Neural progenitor cell (in vitro differentiated cells): ENCODE data around the gene SLC25A43. TPM values are rescaled to one million over a fixed set of nuclear protein-coding genes. Genes with fewer than 3 reads are reported as not detected.

ENCODE experiments used
- DNase-seq: peaks from one replicate; pipeline ENCODE4 v3.0.0-alpha.2; 2016; ENCODE audit warnings: low spot score
- H2AFZ ChIP-seq: fragments of 200-600 bp; sonication (generic); replicated peaks from 2 replicates; pipeline ENCODE4 v1.6.1; 2016; ENCODE audit warnings: antibody characterized with exemption
- H3F3A ChIP-seq: fragments of 200-600 bp; sonication (generic); 2 replicates; pipeline ENCODE4 v1.6.1; 2016; ENCODE audit warnings: antibody characterized with exemption, low read depth
- H3K27ac ChIP-seq: fragments of 200-600 bp; sonication (generic); 2 replicates; pipeline ENCODE4 v1.5.1; 2016; ENCODE audit warnings: mild to moderate bottlenecking
- H3K27me3 ChIP-seq: fragments of 200-600 bp; sonication (generic); 2 replicates; pipeline ENCODE4 v1.6.1; 2016; ENCODE audit warnings: mild to moderate bottlenecking, moderate library complexity
- H3K36me3 ChIP-seq: fragments of 200-600 bp; sonication (generic); 2 replicates; pipeline ENCODE4 v1.5.1; 2016
- H3K4me1 ChIP-seq: fragments of 200-600 bp; sonication (generic); 2 replicates; pipeline ENCODE4 v1.6.1; 2016; ENCODE audit warnings: mixed run types
- H3K4me2 ChIP-seq: fragments of 200-600 bp; sonication (generic); 2 replicates; pipeline ENCODE4 v1.6.1; 2016
- H3K4me3 ChIP-seq: fragments of 200-600 bp; sonication (generic); 2 replicates; pipeline ENCODE4 v1.5.1; 2016
- H3K79me2 ChIP-seq: fragments of 200-600 bp; sonication (generic); 2 replicates; pipeline ENCODE4 v1.6.1; 2016; ENCODE audit warnings: low read depth
- H3K9ac ChIP-seq: fragments of 200-600 bp; sonication (generic); 2 replicates; pipeline ENCODE4 v1.6.1; 2016
- H3K9me3 ChIP-seq: fragments of 200-600 bp; sonication (generic); 2 replicates; pipeline ENCODE4 v1.5.1; 2016; ENCODE audit warnings: low read depth
- H4K20me1 ChIP-seq: fragments of 200-600 bp; sonication (generic); 2 replicates; pipeline ENCODE4 v1.6.1; 2016; ENCODE audit warnings: low read depth
- H3K27ac Mint-ChIP-seq: 3 replicates; pipeline ENCODE4 v1.8.0; 2021; ENCODE audit warnings: mixed read lengths
- H3K27me3 Mint-ChIP-seq: 2 replicates; pipeline ENCODE4 v1.8.0; 2022; ENCODE audit warnings: low read depth, mild to moderate bottlenecking, inconsistent platforms, moderate library complexity, mixed read lengths; ENCODE audit not compliant: insufficient read depth
- H3K36me3 Mint-ChIP-seq: 3 replicates; pipeline ENCODE4 v1.8.0; 2021; ENCODE audit warnings: mixed read lengths
- H3K4me1 Mint-ChIP-seq: 3 replicates; pipeline ENCODE4 v1.8.0; 2021; ENCODE audit warnings: mixed read lengths
- H3K4me3 Mint-ChIP-seq: 3 replicates; pipeline ENCODE4 v1.8.0; 2021; ENCODE audit warnings: mild to moderate bottlenecking, moderate library complexity, mixed read lengths
- H3K9me3 Mint-ChIP-seq: 3 replicates; pipeline ENCODE4 v1.8.0; 2020; ENCODE audit warnings: mixed read lengths
- CTCF ChIP-seq: fragments of 200-600 bp; sonication (generic); IDR thresholded peaks from 2 replicates; pipeline ENCODE4 v1.5.1; 2017; ENCODE audit warnings: antibody characterized with exemption, mild to moderate bottlenecking
- EZH2 ChIP-seq: fragments of 200-600 bp; sonication (generic); IDR thresholded peaks from 2 replicates; pipeline ENCODE4 v1.6.1; 2017; ENCODE audit warnings: antibody characterized with exemption, mild to moderate bottlenecking, moderate library complexity
- EZH2phosphoT487 ChIP-seq: fragments of 200-600 bp; sonication (generic); IDR thresholded peaks from 2 replicates; pipeline ENCODE4 v1.6.1; 2017; ENCODE audit warnings: antibody characterized with exemption
- total RNA-seq: library from RNA; depleted of rRNA; stranded (reverse); fragments of >200 nt; gene quantifications from 2 replicates; pipeline ENCODE4 v1.2.3, GENCODE V29; 2015; ENCODE audit warnings: low replicate concordance

SLC25A43 gene
- total RNA-seq, 1 donor from 2014 or later: 5.4 TPM

GRCh38 chrX:119401569-119401968 lies 2.4 kb downstream of the SLC25A43 start:
- Mint-ChIP-seq H3K36me3 (no peaks in the 10 kb centered on the region), H3K4me3 (no peak overlapping the region)
- H3K4me2 ChIP-seq: no peak overlapping the region

GRCh38 chrX:119402588-119402987 lies 3.5 kb downstream of the SLC25A43 start:
- no peak overlapping the region for H3K4me3 Mint-ChIP-seq
- peaks cover 5% of the 10 kb centered on the region for H3K27me3 Mint-ChIP-seq
- H3K79me2 ChIP-seq: no peaks in the 10 kb centered on the region
- H3F3A ChIP-seq: no peaks in the 10 kb centered on the region
- H3K27me3 ChIP-seq: peaks cover 7% of the 10 kb centered on the region
- no peak overlapping the region for H3K4me3 ChIP-seq
- H3K4me2 ChIP-seq: no peak overlapping the region
- H3K36me3 Mint-ChIP-seq: peaks cover 1% of the 10 kb centered on the region
- H3K27ac Mint-ChIP-seq: no peak overlapping the region
- no peak overlapping the region for H3K27ac ChIP-seq
- no peaks in the 10 kb centered on the region for H3K36me3 ChIP-seq
- peaks cover 3% of the 10 kb centered on the region for H3K4me1 Mint-ChIP-seq
- TF ChIP-seq CTCF (no peak), EZH2phosphoT487 (no peak), EZH2 (no peak)
- no peak overlapping the region for H3K9ac ChIP-seq
- H2AFZ ChIP-seq: no peak overlapping the region
- peaks cover 4% of the 10 kb centered on the region for H3K4me1 ChIP-seq
- no peaks in the 10 kb centered on the region for H4K20me1 ChIP-seq
- peaks cover 9% of the 10 kb centered on the region for H3K9me3 Mint-ChIP-seq
- DNase-seq: no peak
- H3K9me3 ChIP-seq: no peaks in the 10 kb centered on the region

More at GRCh38 chrX:119401569-119401968, 2.4 kb downstream of the SLC25A43 start:
- H2AFZ ChIP-seq: no peak overlapping the region
- H3K4me1 ChIP-seq: peaks cover 4% of the 10 kb centered on the region
- no peaks in the 10 kb centered on the region for H3K79me2 ChIP-seq
- peaks cover 2% of the 10 kb centered on the region for H3K27me3 Mint-ChIP-seq
- H3K27me3 ChIP-seq: peaks cover 7% of the 10 kb centered on the region
- no peaks in the 10 kb centered on the region for H3F3A ChIP-seq
- DNase-seq: no peak
- no peak overlapping the region for H3K27ac ChIP-seq
- H4K20me1 ChIP-seq: no peaks in the 10 kb centered on the region
- no peaks in the 10 kb centered on the region for H3K36me3 ChIP-seq
- H3K4me1 Mint-ChIP-seq: peaks cover 3% of the 10 kb centered on the region
- TF ChIP-seq CTCF (no peak), EZH2phosphoT487 (no peak), EZH2 (no peak)
- H3K27ac Mint-ChIP-seq: no peak overlapping the region
- H3K9ac ChIP-seq: no peak overlapping the region
- H3K9me3 ChIP-seq: no peaks in the 10 kb centered on the region
- peaks cover 10% of the 10 kb centered on the region for H3K9me3 Mint-ChIP-seq
- H3K4me3 ChIP-seq: no peak overlapping the region

GRCh38 chrX:119406776-119407175 lies 7.6 kb downstream of the SLC25A43 start:
- Histone ChIP-seq H3K4me2 (no peak overlapping the region), H4K20me1 (no peaks in the 10 kb centered on the region), H3K79me2 (no peaks in the 10 kb centered on the region), H3F3A (no peaks in the 10 kb centered on the region), H3K36me3 (no peaks in the 10 kb centered on the region), H2AFZ (no peak overlapping the region), H3K4me3 (no peak overlapping the region), H3K9ac (no peak overlapping the region), H3K9me3 (no peaks in the 10 kb centered on the region), H3K4me1 (no peaks in the 10 kb centered on the region), H3K27ac (no peak overlapping the region), H3K27me3 (no peaks in the 10 kb centered on the region)
- H3K27me3 Mint-ChIP-seq: peaks cover 5% of the 10 kb centered on the region
- TF ChIP-seq EZH2phosphoT487: no peak
- TF ChIP-seq EZH2: no peak
- no peak for TF ChIP-seq CTCF
- no peak for DNase-seq
- peaks cover 9% of the 10 kb centered on the region for H3K9me3 Mint-ChIP-seq
- no peak overlapping the region for H3K27ac Mint-ChIP-seq
- H3K36me3 Mint-ChIP-seq: peaks cover 1% of the 10 kb centered on the region
- H3K4me3 Mint-ChIP-seq: no peak overlapping the region
- H3K4me1 Mint-ChIP-seq: peaks cover 2% of the 10 kb centered on the region
